ENCODE measurements around the gene CIRBP. TPM values are rescaled to one million over a fixed set of nuclear protein-coding genes. Genes with fewer than 3 reads are reported as not detected.

The CIRBP gene
- total and polyA plus RNA-seq, 2 of the 13 experiments (the other 11 are each of a cell fraction or from before 2014, with no cell fraction given): 133 to 140 TPM

- TF ChIP-seq ARID4A (CRISPR knock-in tag; IDR thresholded peaks at IDR 0.05; ENCODE audit: borderline replicate concordance) (no peak; the same call in 1 of the 2 replicates), CREB1 (IDR thresholded peaks at IDR 0.05) (no peak), CREB1 (CRISPR knock-in tag; IDR thresholded peaks at IDR 0.05) (no peak), CBX5 (CRISPR knock-in tag; IDR thresholded peaks at IDR 0.05; ENCODE audit: borderline replicate concordance) (no peak), PAX8 (CRISPR knock-in tag; IDR thresholded peaks at IDR 0.05; ENCODE audit: borderline replicate concordance) (no peak), ZNF746 (CRISPR knock-in tag; IDR thresholded peaks at IDR 0.05) (no peak), IRX3 (CRISPR knock-in tag; IDR thresholded peaks at IDR 0.05; ENCODE audit: borderline replicate concordance, low read depth) (no peak), DRAP1 (CRISPR knock-in tag; IDR thresholded peaks at IDR 0.05) (no peak), ZBTB20 (CRISPR knock-in tag; IDR thresholded peaks at IDR 0.05; ENCODE audit: borderline replicate concordance, low read depth) (no peak), PATZ1 (CRISPR knock-in tag; IDR thresholded peaks at IDR 0.05) (peak; percentile 100), ZNF101 (CRISPR knock-in tag; IDR thresholded peaks at IDR 0.05; ENCODE audit: borderline replicate concordance, low read depth) (no peak), YY1 (IDR thresholded peaks at IDR 0.05; ENCODE audit: insufficient read depth, insufficient replicate concordance, low read depth, low read length) (no peak), SRSF1 (optimal IDR thresholded peaks at IDR 0.05; ENCODE audit: low read depth, low read length) (no peak), EED (CRISPR knock-in tag; IDR thresholded peaks at IDR 0.05) (no peak), SAFB2 (CRISPR knock-in tag; IDR thresholded peaks at IDR 0.05; ENCODE audit: borderline replicate concordance, low read depth) (peak; percentile 62; the same call in 1 of the 2 replicates), LRRFIP1 (CRISPR knock-in tag; conservative IDR thresholded peaks at IDR 0.05) (no peak), TIGD3 (CRISPR knock-in tag; IDR thresholded peaks at IDR 0.05; ENCODE audit: borderline replicate concordance) (no peak), FOSL1 (CRISPR knock-in tag; IDR thresholded peaks at IDR 0.05; ENCODE audit: borderline replicate concordance) (no peak)
Observed at GRCh38 chr19:1315470-1316166, 46.5 kb downstream of the CIRBP start (continued).

All from HepG2 (cell line).